Measurements from ENCODE around the gene SPATA9. TPM values are rescaled to one million over a fixed set of nuclear protein-coding genes. Genes with fewer than 3 reads are reported as not detected.
"Not testable (repeated sequence)": the region's sequence is repeated elsewhere in the genome, so short reads cannot be mapped to it uniquely, and the experiment has no call there.

The SPATA9 gene
- total RNA-seq, 1 donor from 2014 or later = not detected

GRCh38 chr5:95711501-95712346, 28.9 kb upstream of the SPATA9 start:
- no peak overlapping the region for H3K27ac Mint-ChIP-seq
- intact Hi-C loops (cut with micrococcal nuclease) = no loop called here
- no peaks in the 10 kb centered on the region for H3K36me3 Mint-ChIP-seq (ENCODE audit: low read depth)
- H3K9me3 Mint-ChIP-seq = no peaks in the 10 kb centered on the region
- H3K27me3 Mint-ChIP-seq (ENCODE audit: low read depth) = peaks cover 38% of the 10 kb centered on the region
- peaks cover 21% of the 10 kb centered on the region for H3K4me1 Mint-ChIP-seq (ENCODE audit: low read depth)
- no peak for DNase-seq (ENCODE audit: low spot score)
- no peak overlapping the region for H3K4me3 Mint-ChIP-seq (ENCODE audit: low read depth)

- intact Hi-C loops (cut with micrococcal nuclease) = not testable (repeated sequence)
Observed at GRCh38 chr5:95710651-95711500, 28.1 kb upstream of the SPATA9 start.

GRCh38 chr5:95709967-95710650, 27.3 kb upstream of the SPATA9 start:
- DNase-seq (ENCODE audit: low spot score) = no peak
- Mint-ChIP-seq H3K4me1 (ENCODE audit: low read depth) (peaks cover 8% of the 10 kb centered on the region), H3K9me3 (no peaks in the 10 kb centered on the region), H3K4me3 (ENCODE audit: low read depth) (no peak overlapping the region), H3K36me3 (ENCODE audit: low read depth) (no peaks in the 10 kb centered on the region), H3K27me3 (ENCODE audit: low read depth) (peaks cover 41% of the 10 kb centered on the region), H3K27ac (no peak overlapping the region)
- intact Hi-C loops (cut with micrococcal nuclease) = no loop called here

More at GRCh38 chr5:95710651-95711500, 28.1 kb upstream of the SPATA9 start:
- not testable (repeated sequence) for DNase-seq (ENCODE audit: low spot score); H3K9me3 Mint-ChIP-seq; H3K4me3 Mint-ChIP-seq (ENCODE audit: low read depth); H3K27ac Mint-ChIP-seq; H3K36me3 Mint-ChIP-seq (ENCODE audit: low read depth)
- Mint-ChIP-seq H3K27me3 (ENCODE audit: low read depth) (peaks cover 41% of the 10 kb centered on the region), H3K4me1 (ENCODE audit: low read depth) (peaks cover 14% of the 10 kb centered on the region)

- H3K27ac Mint-ChIP-seq = no peak overlapping the region
- peaks cover 5% of the 10 kb centered on the region for H3K4me1 Mint-ChIP-seq (ENCODE audit: low read depth)
- H3K36me3 Mint-ChIP-seq (ENCODE audit: low read depth) = no peaks in the 10 kb centered on the region
- H3K27me3 Mint-ChIP-seq (ENCODE audit: low read depth) = peaks cover 42% of the 10 kb centered on the region
- DNase-seq (ENCODE audit: low spot score) = no peak
- intact Hi-C loops (cut with micrococcal nuclease) = no loop called here
- no peak overlapping the region for H3K4me3 Mint-ChIP-seq (ENCODE audit: low read depth)
- no peaks in the 10 kb centered on the region for H3K9me3 Mint-ChIP-seq
Observed at GRCh38 chr5:95708876-95709275, 26.1 kb upstream of the SPATA9 start.

GRCh38 chr5:95707534-95708188, 24.9 kb upstream of the SPATA9 start:
- H3K36me3 Mint-ChIP-seq (ENCODE audit: low read depth); H3K4me3 Mint-ChIP-seq (ENCODE audit: low read depth); intact Hi-C loops (cut with micrococcal nuclease); H3K4me1 Mint-ChIP-seq (ENCODE audit: low read depth); H3K9me3 Mint-ChIP-seq; H3K27ac Mint-ChIP-seq; DNase-seq (ENCODE audit: low spot score): not testable (repeated sequence)
- H3K27me3 Mint-ChIP-seq (ENCODE audit: low read depth) = peaks cover 47% of the 10 kb centered on the region

- no peak overlapping the region for H3K27ac Mint-ChIP-seq
- no peaks in the 10 kb centered on the region for H3K36me3 Mint-ChIP-seq (ENCODE audit: low read depth)
- no peak for DNase-seq (ENCODE audit: low spot score)
- H3K27me3 Mint-ChIP-seq (ENCODE audit: low read depth) = peaks cover 47% of the 10 kb centered on the region
- H3K4me3 Mint-ChIP-seq (ENCODE audit: low read depth) = no peak overlapping the region
- H3K4me1 Mint-ChIP-seq (ENCODE audit: low read depth) = no peaks in the 10 kb centered on the region
- no peaks in the 10 kb centered on the region for H3K9me3 Mint-ChIP-seq
- intact Hi-C loops (cut with micrococcal nuclease) = no loop called here
Observed at GRCh38 chr5:95707055-95707454, 24.3 kb upstream of the SPATA9 start.

GRCh38 chr5:95706196-95706595, 23.4 kb upstream of the SPATA9 start:
- H3K27me3 Mint-ChIP-seq (ENCODE audit: low read depth) = peaks cover 50% of the 10 kb centered on the region
- DNase-seq (ENCODE audit: low spot score); intact Hi-C loops (cut with micrococcal nuclease); H3K4me3 Mint-ChIP-seq (ENCODE audit: low read depth); H3K4me1 Mint-ChIP-seq (ENCODE audit: low read depth); H3K36me3 Mint-ChIP-seq (ENCODE audit: low read depth); H3K9me3 Mint-ChIP-seq; H3K27ac Mint-ChIP-seq: not testable (repeated sequence)

GRCh38 chr5:95704150-95704549, 21.4 kb upstream of the SPATA9 start:
- no peak for DNase-seq (ENCODE audit: low spot score)
- H3K4me3 Mint-ChIP-seq (ENCODE audit: low read depth) = no peak overlapping the region
- no peaks in the 10 kb centered on the region for H3K9me3 Mint-ChIP-seq
- H3K27ac Mint-ChIP-seq = no peak overlapping the region
- peaks cover 54% of the 10 kb centered on the region for H3K27me3 Mint-ChIP-seq (ENCODE audit: low read depth)
- H3K4me1 Mint-ChIP-seq (ENCODE audit: low read depth) = no peaks in the 10 kb centered on the region
- intact Hi-C loops (cut with micrococcal nuclease) = no loop called here
- H3K36me3 Mint-ChIP-seq (ENCODE audit: low read depth) = no peaks in the 10 kb centered on the region

GRCh38 chr5:95701074-95701473, 18.3 kb upstream of the SPATA9 start:
- intact Hi-C loops (cut with micrococcal nuclease) = no loop called here
- no peaks in the 10 kb centered on the region for H3K9me3 Mint-ChIP-seq
- H3K27ac Mint-ChIP-seq = no peak overlapping the region
- H3K4me3 Mint-ChIP-seq (ENCODE audit: low read depth) = no peak overlapping the region
- DNase-seq (ENCODE audit: low spot score) = no peak
- peaks cover 43% of the 10 kb centered on the region for H3K27me3 Mint-ChIP-seq (ENCODE audit: low read depth)
- no peaks in the 10 kb centered on the region for H3K36me3 Mint-ChIP-seq (ENCODE audit: low read depth)
- no peaks in the 10 kb centered on the region for H3K4me1 Mint-ChIP-seq (ENCODE audit: low read depth)

GRCh38 chr5:95699337-95699736, 16.5 kb upstream of the SPATA9 start:
- H3K4me1 Mint-ChIP-seq (ENCODE audit: low read depth) = no peaks in the 10 kb centered on the region
- peaks cover 44% of the 10 kb centered on the region for H3K27me3 Mint-ChIP-seq (ENCODE audit: low read depth)
- H3K27ac Mint-ChIP-seq = no peak overlapping the region
- no peak overlapping the region for H3K4me3 Mint-ChIP-seq (ENCODE audit: low read depth)
- no peaks in the 10 kb centered on the region for H3K36me3 Mint-ChIP-seq (ENCODE audit: low read depth)
- DNase-seq (ENCODE audit: low spot score) = no peak
- intact Hi-C loops (cut with micrococcal nuclease) = no loop called here
- no peaks in the 10 kb centered on the region for H3K9me3 Mint-ChIP-seq

- Mint-ChIP-seq H3K36me3 (ENCODE audit: low read depth) (no peaks in the 10 kb centered on the region), H3K27me3 (ENCODE audit: low read depth) (peaks cover 44% of the 10 kb centered on the region), H3K4me1 (ENCODE audit: low read depth) (no peaks in the 10 kb centered on the region), H3K9me3 (no peaks in the 10 kb centered on the region), H3K4me3 (ENCODE audit: low read depth) (no peak overlapping the region), H3K27ac (no peak overlapping the region)
- intact Hi-C loops (cut with micrococcal nuclease) = no loop called here
- no peak for DNase-seq (ENCODE audit: low spot score)
Observed at GRCh38 chr5:95697781-95698681, 15.2 kb upstream of the SPATA9 start.
